Measurements from ENCODE around the gene IL1RL1. TPM values are rescaled to one million over a fixed set of nuclear protein-coding genes. Genes with fewer than 3 reads are reported as not detected.

IL1RL1 gene
- total RNA-seq, 2 experiments from 2014 or later, result not detected

DNA sequence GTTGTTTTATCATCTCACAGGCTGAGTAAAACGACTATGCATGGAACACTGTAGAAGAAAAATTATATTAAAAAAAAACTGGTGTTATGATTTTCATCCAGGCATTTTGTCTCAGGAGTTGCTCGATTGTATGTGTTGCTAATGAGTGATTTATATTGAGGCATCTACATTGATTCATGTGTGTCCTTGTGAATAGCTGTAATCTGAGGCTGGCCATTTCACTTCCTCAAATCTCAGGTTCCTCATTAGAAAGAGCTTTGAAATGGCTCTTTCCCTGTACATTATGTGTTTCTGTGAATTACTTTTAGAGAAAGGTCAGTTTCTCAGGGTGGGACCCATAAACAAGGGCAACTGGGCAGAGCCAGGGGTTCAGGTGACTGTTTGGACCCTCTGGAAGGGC, 46.6 kb downstream of the IL1RL1 start:
- ChIA-PET POLR2A (no interaction called here), CTCF (no interaction called here)
- Histone ChIP-seq H3K27me3 (ENCODE audit: control insufficient read depth in 1 of 2, insufficient read depth in 2 of 2, low read length in 2 of 2) (no peaks in the 10 kb centered on the region), H3K4me1 (ENCODE audit: insufficient read depth, low read length) (peaks cover 31% of the 10 kb centered on the region), H3K9me3 (ENCODE audit: control insufficient read depth in 1 of 2, insufficient read depth in 1 of 2, low read length in 2 of 2) (no peaks in the 10 kb centered on the region), H3K4me3 (ENCODE audit: low read length) (peak overlapping the region; percentile 97), H3K36me3 (ENCODE audit: insufficient read depth, low read length) (peaks cover 4% of the 10 kb centered on the region), H3K27ac (ENCODE audit: low read depth in 1 of 2, low read length in 2 of 2) (peak overlapping the region in 1 of 2 donors; percentile 22)
- no peaks in the 10 kb centered on the region for H3K9me3 Mint-ChIP-seq
- peak overlapping the region; percentile 87 for H3K27ac Mint-ChIP-seq
- TF ChIP-seq, protein P1, sequence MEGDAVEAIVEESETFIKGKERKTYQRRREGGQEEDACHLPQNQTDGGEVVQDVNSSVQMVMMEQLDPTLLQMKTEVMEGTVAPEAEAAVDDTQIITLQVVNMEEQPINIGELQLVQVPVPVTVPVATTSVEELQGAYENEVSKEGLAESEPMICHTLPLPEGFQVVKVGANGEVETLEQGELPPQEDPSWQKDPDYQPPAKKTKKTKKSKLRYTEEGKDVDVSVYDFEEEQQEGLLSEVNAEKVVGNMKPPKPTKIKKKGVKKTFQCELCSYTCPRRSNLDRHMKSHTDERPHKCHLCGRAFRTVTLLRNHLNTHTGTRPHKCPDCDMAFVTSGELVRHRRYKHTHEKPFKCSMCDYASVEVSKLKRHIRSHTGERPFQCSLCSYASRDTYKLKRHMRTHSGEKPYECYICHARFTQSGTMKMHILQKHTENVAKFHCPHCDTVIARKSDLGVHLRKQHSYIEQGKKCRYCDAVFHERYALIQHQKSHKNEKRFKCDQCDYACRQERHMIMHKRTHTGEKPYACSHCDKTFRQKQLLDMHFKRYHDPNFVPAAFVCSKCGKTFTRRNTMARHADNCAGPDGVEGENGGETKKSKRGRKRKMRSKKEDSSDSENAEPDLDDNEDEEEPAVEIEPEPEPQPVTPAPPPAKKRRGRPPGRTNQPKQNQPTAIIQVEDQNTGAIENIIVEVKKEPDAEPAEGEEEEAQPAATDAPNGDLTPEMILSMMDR (IDR thresholded peaks at IDR 0.05), result no peak
- peak overlapping the region; percentile 91 for H3K4me3 Mint-ChIP-seq
- H3K4me1 Mint-ChIP-seq (ENCODE audit: low read depth), result peaks cover 56% of the 10 kb centered on the region
- no peaks in the 10 kb centered on the region for H3K27me3 Mint-ChIP-seq
- no peak for ATAC-seq (ENCODE audit: poor library complexity)
- peak in 2 of 14 experiments; percentile 21 to 24 for DNase-seq
- intact Hi-C loops (cut with DNase I, micrococcal nuclease), result loop anchor here (2.0 to 5.0 kb wide), 5 partner anchors 61 to 336 kb away; no protein-coding TSS in a partner anchor
- peaks cover 10% of the 10 kb centered on the region for H3K36me3 Mint-ChIP-seq (ENCODE audit: low read depth)

DNA sequence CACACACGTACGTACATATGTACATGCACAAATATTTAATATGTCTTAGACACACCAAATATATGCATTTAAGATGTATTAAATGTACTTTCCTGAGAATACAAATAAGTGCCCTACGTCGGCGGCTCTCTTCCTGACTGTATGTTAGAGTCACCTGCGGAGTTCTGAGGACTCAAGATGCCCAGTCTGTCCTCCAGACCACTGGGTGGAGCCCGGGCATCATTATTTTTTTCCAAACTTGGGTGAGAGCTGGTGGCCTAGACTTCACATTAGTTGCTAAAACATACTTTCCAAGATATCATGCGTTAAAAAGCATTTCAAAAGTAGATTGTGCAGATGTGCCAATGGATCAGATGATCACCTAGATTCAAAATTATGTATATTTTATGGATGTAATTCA, 47.1 kb downstream of the IL1RL1 start:
- Mint-ChIP-seq H3K4me3 (peak overlapping the region; percentile 91), H3K4me1 (ENCODE audit: low read depth) (peaks cover 56% of the 10 kb centered on the region)
- POLR2A ChIA-PET, result interaction anchor here (0.9 kb wide), 1 partner anchor 84 kb away, joined by 3 read pairs; no protein-coding TSS in a partner anchor

DNA sequence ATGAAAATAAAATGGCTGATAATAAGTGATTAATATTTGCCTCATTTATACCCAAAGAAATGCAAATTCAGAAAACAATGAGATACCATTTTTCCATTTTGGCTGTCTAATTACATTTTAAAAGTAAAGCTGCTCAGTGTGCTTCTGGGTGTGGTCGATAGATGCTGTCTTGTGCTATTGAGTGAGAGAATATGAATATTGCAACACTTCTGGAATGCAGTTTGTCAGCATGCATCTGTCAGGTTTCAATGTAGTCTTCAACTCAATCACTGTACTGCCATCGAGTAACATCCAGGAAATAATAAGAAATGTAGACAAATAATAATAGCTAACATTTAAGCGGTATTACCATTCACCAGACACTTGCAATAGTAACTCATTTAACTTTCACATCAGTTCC, 48.2 kb downstream of the IL1RL1 start:
- no peaks in the 10 kb centered on the region for H3K9me3 Mint-ChIP-seq
- no peak overlapping the region for H3K27ac ChIP-seq (ENCODE audit: low read depth in 1 of 2, low read length in 2 of 2)
- intact Hi-C loops (cut with DNase I, micrococcal nuclease), result loop anchor here (2.0 to 5.0 kb wide), 5 partner anchors 59 to 337 kb away; no protein-coding TSS in a partner anchor
- H3K27me3 ChIP-seq (ENCODE audit: control insufficient read depth in 1 of 2, insufficient read depth in 2 of 2, low read length in 2 of 2), result no peaks in the 10 kb centered on the region
- peaks cover 16% of the 10 kb centered on the region for H3K36me3 ChIP-seq (ENCODE audit: insufficient read depth, low read length)
- H3K4me1 ChIP-seq (ENCODE audit: insufficient read depth, low read length), result peaks cover 31% of the 10 kb centered on the region
- TF ChIP-seq, protein P1 (IDR thresholded peaks at IDR 0.05), result no peak
- peaks cover 24% of the 10 kb centered on the region for H3K36me3 Mint-ChIP-seq (ENCODE audit: low read depth)
- no peaks in the 10 kb centered on the region for H3K27me3 Mint-ChIP-seq
- no peaks in the 10 kb centered on the region for H3K9me3 ChIP-seq (ENCODE audit: control insufficient read depth in 1 of 2, insufficient read depth in 1 of 2, low read length in 2 of 2)
- ChIA-PET CTCF (interaction anchor here (1.2 kb wide), 1 partner anchor 84 kb away, joined by 3 read pairs; no protein-coding TSS in a partner anchor), POLR2A (interaction anchor here (0.9 kb wide), 1 partner anchor 83 kb away, joined by 3 read pairs; no protein-coding TSS in a partner anchor)
- H3K4me1 Mint-ChIP-seq (ENCODE audit: low read depth), result peaks cover 60% of the 10 kb centered on the region
- DNase-seq, result no peak
- H3K4me3 Mint-ChIP-seq, result no peak overlapping the region
- no peak overlapping the region for H3K4me3 ChIP-seq (ENCODE audit: low read length)
- ATAC-seq (ENCODE audit: poor library complexity), result no peak
- peak overlapping the region; percentile 27 for H3K27ac Mint-ChIP-seq

More for the DNA sequence above, 47.1 kb downstream of the IL1RL1 start:
- TF ChIP-seq, protein P1 (IDR thresholded peaks at IDR 0.05), result no peak
- peak overlapping the region; percentile 97 for H3K4me3 ChIP-seq (ENCODE audit: low read length)
- Mint-ChIP-seq H3K27me3 (no peaks in the 10 kb centered on the region), H3K27ac (peak overlapping the region; percentile 27), H3K9me3 (no peaks in the 10 kb centered on the region), H3K36me3 (ENCODE audit: low read depth) (peaks cover 15% of the 10 kb centered on the region)
- ATAC-seq (ENCODE audit: poor library complexity), result no peak
- CTCF ChIA-PET, result interaction anchor here (0.7 kb wide), 1 partner anchor 10 kb away, joined by 3 read pairs; no protein-coding TSS in a partner anchor
- no peak overlapping the region for H3K27ac ChIP-seq (ENCODE audit: low read depth in 1 of 2, low read length in 2 of 2)
- H3K4me1 ChIP-seq (ENCODE audit: insufficient read depth, low read length), result peaks cover 31% of the 10 kb centered on the region
- no peaks in the 10 kb centered on the region for H3K27me3 ChIP-seq (ENCODE audit: control insufficient read depth in 1 of 2, insufficient read depth in 2 of 2, low read length in 2 of 2)
- peak in 4 of 14 experiments; percentile 33 to 57 (median 42) for DNase-seq
- peaks cover 10% of the 10 kb centered on the region for H3K36me3 ChIP-seq (ENCODE audit: insufficient read depth, low read length)
- no peaks in the 10 kb centered on the region for H3K9me3 ChIP-seq (ENCODE audit: control insufficient read depth in 1 of 2, insufficient read depth in 1 of 2, low read length in 2 of 2)
- intact Hi-C loops (cut with DNase I, micrococcal nuclease), result loop anchor here (2.0 to 5.0 kb wide), 5 partner anchors 60 to 336 kb away; no protein-coding TSS in a partner anchor

Data from CD4-positive, alpha-beta T cell (primary cell).